Measurements from ENCODE around the gene TMEM233.
"Not testable (repeated sequence)": the region's sequence is repeated elsewhere in the genome, so short reads cannot be mapped to it uniquely, and the experiment has no call there.

TMEM233 gene

GRCh38 chr12:119609358-119609757 lies 15.8 kb downstream of the TMEM233 start:
- DNase-seq (ENCODE audit: low spot score) = no peak

- DNase-seq (ENCODE audit: low spot score) = no peak
Observed at GRCh38 chr12:119613319-119613936, 19.9 kb downstream of the TMEM233 start.

- no peak for DNase-seq (ENCODE audit: low spot score)
Observed at GRCh38 chr12:119614705-119615104, 21.1 kb downstream of the TMEM233 start.

GRCh38 chr12:119615518-119616475 lies 22.2 kb downstream of the TMEM233 start:
- no peak for DNase-seq (ENCODE audit: low spot score)

- not testable (repeated sequence) for DNase-seq (ENCODE audit: low spot score)
Observed at GRCh38 chr12:119618328-119618896, 24.8 kb downstream of the TMEM233 start.

- no peak for DNase-seq (ENCODE audit: low spot score)
Observed at GRCh38 chr12:119620490-119620889, 26.9 kb downstream of the TMEM233 start.

GRCh38 chr12:119621878-119622277 lies 28.3 kb downstream of the TMEM233 start:
- no peak for DNase-seq (ENCODE audit: low spot score)

- no peak for DNase-seq (ENCODE audit: low spot score)
Observed at GRCh38 chr12:119624966-119625365, 31.4 kb downstream of the TMEM233 start.

GRCh38 chr12:119627019-119627643 lies 33.6 kb downstream of the TMEM233 start:
- no peak for DNase-seq (ENCODE audit: low spot score)

GRCh38 chr12:119627686-119628085 lies 34.1 kb downstream of the TMEM233 start:
- no peak for DNase-seq (ENCODE audit: low spot score)

- DNase-seq (ENCODE audit: low spot score) = no peak
Observed at GRCh38 chr12:119630223-119630780, 36.7 kb downstream of the TMEM233 start.

GRCh38 chr12:119630962-119631550 lies 37.5 kb downstream of the TMEM233 start:
- no peak for DNase-seq (ENCODE audit: low spot score)

GRCh38 chr12:119631930-119632678 lies 38.5 kb downstream of the TMEM233 start:
- DNase-seq (ENCODE audit: low spot score) = no peak

- no peak for DNase-seq (ENCODE audit: low spot score)
Observed at GRCh38 chr12:119634743-119635142, 41.2 kb downstream of the TMEM233 start.

GRCh38 chr12:119642986-119643385 lies 49.4 kb downstream of the TMEM233 start:
- no peak for DNase-seq (ENCODE audit: low spot score)

- DNase-seq (ENCODE audit: low spot score) = no peak
Observed at GRCh38 chr12:119644930-119645329, 51.4 kb downstream of the TMEM233 start.

GRCh38 chr12:119645535-119646059 lies 52.0 kb downstream of the TMEM233 start:
- DNase-seq (ENCODE audit: low spot score) = no peak

GRCh38 chr12:119649202-119649808 lies 55.7 kb downstream of the TMEM233 start:
- peak; percentile 16 for DNase-seq (ENCODE audit: low spot score)

GRCh38 chr12:119652665-119653064 lies 59.1 kb downstream of the TMEM233 start:
- DNase-seq (ENCODE audit: low spot score) = no peak

- not testable (repeated sequence) for DNase-seq (ENCODE audit: low spot score)
Observed at GRCh38 chr12:119657001-119657400, 63.4 kb downstream of the TMEM233 start.
